Measurements from ENCODE around the gene SCYGR2. TPM values are rescaled to one million over a fixed set of nuclear protein-coding genes. Genes with fewer than 3 reads are reported as not detected.

The SCYGR2 gene
- total RNA-seq, 1 experiment from 2014 or later: not detected

DNA sequence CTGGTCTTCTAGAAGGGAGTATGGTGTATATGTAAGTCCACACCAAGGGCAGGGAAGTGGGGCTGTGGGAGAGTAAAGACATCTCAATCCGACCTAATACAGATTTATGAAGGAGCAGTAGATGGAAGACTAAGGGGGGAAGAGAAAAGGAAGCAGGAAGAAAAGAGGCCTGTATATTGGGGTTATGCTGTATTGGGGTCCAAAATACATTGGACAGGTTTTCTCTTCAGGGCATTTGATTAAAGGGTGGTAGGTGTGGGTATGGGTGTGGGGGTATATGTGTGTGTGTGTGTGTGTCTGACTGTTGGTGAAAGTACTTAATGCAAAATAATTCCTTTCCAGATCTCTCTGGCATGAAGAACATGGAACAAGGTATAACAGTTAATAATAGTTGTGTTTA, 33.6 kb upstream of the SCYGR2 start:
- DNase-seq (ENCODE audit: low spot score): no peak
- Histone ChIP-seq H3K36me3 (ENCODE audit: insufficient read depth, low read length, poor library complexity, severe bottlenecking) (no peaks in the 10 kb centered on the region), H3K4me1 (ENCODE audit: insufficient read depth, low read length, poor library complexity, severe bottlenecking) (no peaks in the 10 kb centered on the region), H3K4me3 (ENCODE audit: low read depth, low read length, poor library complexity, severe bottlenecking) (no peak overlapping the region), H3K27me3 (replicated peaks; ENCODE audit: insufficient read depth, low read depth, low read length, poor library complexity) (no peaks in the 10 kb centered on the region), H3K9me3 (ENCODE audit: low read depth, low read length, poor library complexity, severe bottlenecking) (no peaks in the 10 kb centered on the region), H3K27ac (ENCODE audit: low read depth, low read length, poor library complexity, severe bottlenecking) (no peak overlapping the region)
- POLR2A ChIA-PET (ENCODE audit: low non-redundant PET): no interaction called here
- intact Hi-C loops (cut with micrococcal nuclease; ENCODE audit: unreplicated experiment): no loop called here
- BruUV-seq (replicated peaks): no TSS peak
- TF ChIP-seq, protein P1, sequence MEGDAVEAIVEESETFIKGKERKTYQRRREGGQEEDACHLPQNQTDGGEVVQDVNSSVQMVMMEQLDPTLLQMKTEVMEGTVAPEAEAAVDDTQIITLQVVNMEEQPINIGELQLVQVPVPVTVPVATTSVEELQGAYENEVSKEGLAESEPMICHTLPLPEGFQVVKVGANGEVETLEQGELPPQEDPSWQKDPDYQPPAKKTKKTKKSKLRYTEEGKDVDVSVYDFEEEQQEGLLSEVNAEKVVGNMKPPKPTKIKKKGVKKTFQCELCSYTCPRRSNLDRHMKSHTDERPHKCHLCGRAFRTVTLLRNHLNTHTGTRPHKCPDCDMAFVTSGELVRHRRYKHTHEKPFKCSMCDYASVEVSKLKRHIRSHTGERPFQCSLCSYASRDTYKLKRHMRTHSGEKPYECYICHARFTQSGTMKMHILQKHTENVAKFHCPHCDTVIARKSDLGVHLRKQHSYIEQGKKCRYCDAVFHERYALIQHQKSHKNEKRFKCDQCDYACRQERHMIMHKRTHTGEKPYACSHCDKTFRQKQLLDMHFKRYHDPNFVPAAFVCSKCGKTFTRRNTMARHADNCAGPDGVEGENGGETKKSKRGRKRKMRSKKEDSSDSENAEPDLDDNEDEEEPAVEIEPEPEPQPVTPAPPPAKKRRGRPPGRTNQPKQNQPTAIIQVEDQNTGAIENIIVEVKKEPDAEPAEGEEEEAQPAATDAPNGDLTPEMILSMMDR (conservative IDR thresholded peaks at IDR 0.05; ENCODE audit: low read depth, low read length): no peak
- TF ChIP-seq EZH2 (IDR thresholded peaks at IDR 0.05; ENCODE audit: borderline replicate concordance, low read depth, low read length, poor library complexity, severe bottlenecking): no peak
- CTCF ChIA-PET: no interaction called here

DNA sequence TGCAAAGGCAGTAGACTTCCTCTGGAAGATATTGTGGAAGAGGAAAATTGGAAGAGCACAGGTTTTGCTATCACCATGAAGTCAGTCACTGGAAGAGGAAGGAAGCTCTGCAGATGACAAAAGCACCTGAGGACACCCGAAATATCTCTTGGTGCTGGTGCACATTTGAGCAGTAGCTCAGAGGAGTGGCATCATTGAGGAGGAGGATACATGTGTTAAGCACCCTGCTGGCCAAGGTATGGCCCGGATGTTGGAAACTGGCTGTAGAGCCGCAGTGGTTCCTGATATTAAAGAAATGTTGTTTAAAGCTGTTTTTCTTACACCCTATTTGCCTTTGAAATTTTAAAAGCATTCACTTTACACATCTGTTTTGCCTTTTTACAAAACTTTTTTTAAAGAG, 32.7 kb upstream of the SCYGR2 start:
- no peak for DNase-seq (ENCODE audit: low spot score)
- no TSS peak for BruUV-seq (replicated peaks)
- CTCF ChIA-PET: no interaction called here
- Histone ChIP-seq H3K4me1 (ENCODE audit: insufficient read depth, low read length, poor library complexity, severe bottlenecking) (no peaks in the 10 kb centered on the region), H3K9me3 (ENCODE audit: low read depth, low read length, poor library complexity, severe bottlenecking) (no peaks in the 10 kb centered on the region), H3K27ac (ENCODE audit: low read depth, low read length, poor library complexity, severe bottlenecking) (no peak overlapping the region), H3K36me3 (ENCODE audit: insufficient read depth, low read length, poor library complexity, severe bottlenecking) (no peaks in the 10 kb centered on the region), H3K4me3 (ENCODE audit: low read depth, low read length, poor library complexity, severe bottlenecking) (no peak overlapping the region), H3K27me3 (replicated peaks; ENCODE audit: insufficient read depth, low read depth, low read length, poor library complexity) (no peaks in the 10 kb centered on the region)
- POLR2A ChIA-PET (ENCODE audit: low non-redundant PET): no interaction called here
- intact Hi-C loops (cut with micrococcal nuclease; ENCODE audit: unreplicated experiment): no loop called here
- TF ChIP-seq EZH2 (IDR thresholded peaks at IDR 0.05; ENCODE audit: borderline replicate concordance, low read depth, low read length, poor library complexity, severe bottlenecking): no peak
- TF ChIP-seq, protein P1 (conservative IDR thresholded peaks at IDR 0.05; ENCODE audit: low read depth, low read length): no peak

DNA sequence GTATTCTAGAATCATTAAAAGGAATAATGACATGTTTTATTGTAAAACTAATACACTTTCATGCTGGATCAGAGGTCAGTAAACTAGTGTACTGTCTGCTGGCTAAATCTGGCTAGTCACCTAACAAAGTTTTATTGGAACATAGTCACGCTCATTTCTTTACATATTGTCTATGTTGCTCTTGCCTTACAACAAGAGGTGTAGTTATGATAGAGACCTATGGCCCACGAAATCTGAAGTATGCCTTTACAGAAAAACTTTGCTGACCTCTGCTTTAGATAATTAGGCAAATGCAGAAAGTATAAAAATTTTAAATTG, 29.9 kb upstream of the SCYGR2 start:
- CTCF ChIA-PET: no interaction called here

More for the DNA sequence above, 29.9 kb upstream of the SCYGR2 start:
- Histone ChIP-seq H3K4me3 (ENCODE audit: low read depth, low read length, poor library complexity, severe bottlenecking) (no peak overlapping the region), H3K9me3 (ENCODE audit: low read depth, low read length, poor library complexity, severe bottlenecking) (no peaks in the 10 kb centered on the region), H3K27ac (ENCODE audit: low read depth, low read length, poor library complexity, severe bottlenecking) (no peak overlapping the region), H3K36me3 (ENCODE audit: insufficient read depth, low read length, poor library complexity, severe bottlenecking) (no peaks in the 10 kb centered on the region), H3K4me1 (ENCODE audit: insufficient read depth, low read length, poor library complexity, severe bottlenecking) (no peaks in the 10 kb centered on the region), H3K27me3 (replicated peaks; ENCODE audit: insufficient read depth, low read depth, low read length, poor library complexity) (no peaks in the 10 kb centered on the region)
- POLR2A ChIA-PET (ENCODE audit: low non-redundant PET): no interaction called here
- intact Hi-C loops (cut with micrococcal nuclease; ENCODE audit: unreplicated experiment): no loop called here
- TF ChIP-seq, protein P1 (conservative IDR thresholded peaks at IDR 0.05; ENCODE audit: low read depth, low read length): no peak
- TF ChIP-seq EZH2 (IDR thresholded peaks at IDR 0.05; ENCODE audit: borderline replicate concordance, low read depth, low read length, poor library complexity, severe bottlenecking): no peak
- no TSS peak for BruUV-seq (replicated peaks)
- no peak for DNase-seq (ENCODE audit: low spot score)

Measured in A673 (cell line).